Suprapubic skin (tissue), 4 donors: Measurements from ENCODE around the gene AMOTL1. TPM values are rescaled to one million over a fixed set of nuclear protein-coding genes. Genes with fewer than 3 reads are reported as not detected.
A peak's percentile ranks its signal among the peaks of the same experiment; 100 is the strongest.

Source experiments
- DNase-seq, 2 donors: peaks; one replicate each; pipeline ENCODE4 v3.0.0-alpha.2; 2019; ENCODE audit warnings: low spot score in 2 of 2
- H3K27ac ChIP-seq: fragments of 200-600 bp; sonication (generic); one replicate; pipeline ENCODE4 v1.5.1; 2019
- H3K27me3 ChIP-seq: fragments of 200-600 bp; sonication (generic); one replicate; pipeline ENCODE4 v1.5.1; 2019
- H3K36me3 ChIP-seq: fragments of 200-600 bp; sonication (generic); one replicate; pipeline ENCODE4 v1.5.1; 2019
- H3K4me1 ChIP-seq: fragments of 200-600 bp; sonication (generic); one replicate; pipeline ENCODE4 v1.5.1; 2019
- H3K4me3 ChIP-seq: fragments of 200-600 bp; sonication (generic); one replicate; pipeline ENCODE4 v1.5.1; 2019; ENCODE audit warnings: mild to moderate bottlenecking
- H3K9me3 ChIP-seq: fragments of 200-600 bp; sonication (generic); one replicate; pipeline ENCODE4 v1.5.1; 2019
- CTCF ChIP-seq, 2 donors: fragments of 200-600 bp in 1 of 2; fragments of 450-650 bp in 1 of 2; sonication (generic) in 1 of 2; IDR thresholded peaks; one replicate each; pipeline ENCODE4 v1.5.1; 2016 to 2019; ENCODE audit warnings: antibody characterized with exemption in 2 of 2, mild to moderate bottlenecking in 1 of 2, moderate library complexity in 1 of 2
- EP300 ChIP-seq: sonication (generic); formaldehyde crosslinking; IDR thresholded peaks from one replicate; pipeline ENCODE4 v1.6.1; 2017; ENCODE audit warnings: antibody characterized with exemption
- POLR2A ChIP-seq, 2 donors: fragments of 450-650 bp; IDR thresholded peaks; one replicate each; pipeline ENCODE4 v1.6.1; 2017; ENCODE audit warnings: antibody characterized with exemption in 2 of 2, mild to moderate bottlenecking in 2 of 2, moderate library complexity in 2 of 2
- POLR2AphosphoS5 ChIP-seq, 3 donors: sonication (generic); formaldehyde crosslinking; IDR thresholded peaks; one replicate each; pipeline ENCODE4 v1.6.1; 2017; ENCODE audit warnings: antibody characterized with exemption in 3 of 3
- WGBS: methylation state at CpG from one replicate; pipeline ENCODE4 v1.1.5; 2018; 5-methylcytosine and 5-hydroxymethylcytosine counted together
- total RNA-seq, 4 donors: library from RNA; depleted of rRNA; stranded (reverse); fragments of >200 nt; gene quantifications; one replicate each; pipeline ENCODE4 v1.1.0, GENCODE V29; 2016

Gene AMOTL1
- total RNA-seq, 4 donors from 2014 or later, result 69.7 to 86.9 (median 79.4) TPM

GRCh38 chr11:94770563-94771120, 2.5 kb downstream of the AMOTL1 start:
- Histone ChIP-seq H3K4me3 (no peak overlapping the region), H3K9me3 (no peaks in the 10 kb centered on the region), H3K4me1 (peaks cover 55% of the 10 kb centered on the region), H3K27me3 (no peaks in the 10 kb centered on the region), H3K36me3 (no peaks in the 10 kb centered on the region), H3K27ac (no peak overlapping the region)
- TF ChIP-seq POLR2A (IDR thresholded peaks at IDR 0.05) (no peak), POLR2AphosphoS5 (IDR thresholded peaks at IDR 0.05) (no peak), CTCF (IDR thresholded peaks at IDR 0.05) (no peak), EP300 (no peak)
- DNase-seq, result no peak
- 66% methylated on average over 4 of the region's 4 CpGs for WGBS

- Histone ChIP-seq H3K36me3 (no peaks in the 10 kb centered on the region), H3K9me3 (no peaks in the 10 kb centered on the region), H3K27me3 (no peaks in the 10 kb centered on the region), H3K4me1 (peaks cover 62% of the 10 kb centered on the region), H3K27ac (no peak overlapping the region), H3K4me3 (no peak overlapping the region)
- TF ChIP-seq CTCF (IDR thresholded peaks at IDR 0.05) (no peak), EP300 (no peak), POLR2AphosphoS5 (IDR thresholded peaks at IDR 0.05) (no peak), POLR2A (IDR thresholded peaks at IDR 0.05) (no peak)
- WGBS, result 32% methylated on average over 2 of the region's 2 CpGs
- DNase-seq, result no peak
Measured at GRCh38 chr11:94771390-94771789, 3.2 kb downstream of the AMOTL1 start.

- no peaks in the 10 kb centered on the region for H3K9me3 ChIP-seq
- no peak for DNase-seq
- H3K27ac ChIP-seq, result no peak overlapping the region
- TF ChIP-seq POLR2A (IDR thresholded peaks at IDR 0.05) (no peak), CTCF (IDR thresholded peaks at IDR 0.05) (no peak), EP300 (no peak), POLR2AphosphoS5 (IDR thresholded peaks at IDR 0.05) (no peak)
- no peaks in the 10 kb centered on the region for H3K27me3 ChIP-seq
- H3K36me3 ChIP-seq, result no peaks in the 10 kb centered on the region
- H3K4me3 ChIP-seq, result no peak overlapping the region
- 94% methylated on average over 2 of the region's 2 CpGs for WGBS
- H3K4me1 ChIP-seq, result peaks cover 64% of the 10 kb centered on the region
Measured at GRCh38 chr11:94771951-94772350, 3.8 kb downstream of the AMOTL1 start.

- TF ChIP-seq POLR2AphosphoS5 (IDR thresholded peaks at IDR 0.05) (no peak), CTCF (IDR thresholded peaks at IDR 0.05) (no peak), POLR2A (IDR thresholded peaks at IDR 0.05) (no peak), EP300 (no peak)
- 92% methylated on average over 8 of the region's 8 CpGs for WGBS
- peaks cover 55% of the 10 kb centered on the region for H3K4me1 ChIP-seq
Measured at GRCh38 chr11:94773842-94774241, 5.7 kb downstream of the AMOTL1 start.

GRCh38 chr11:94774345-94774744, 6.2 kb downstream of the AMOTL1 start:
- no peaks in the 10 kb centered on the region for H3K9me3 ChIP-seq
- DNase-seq, result no peak
- peaks cover 55% of the 10 kb centered on the region for H3K4me1 ChIP-seq
- H3K4me3 ChIP-seq, result no peak overlapping the region
- TF ChIP-seq EP300 (no peak), CTCF (IDR thresholded peaks at IDR 0.05) (no peak), POLR2A (IDR thresholded peaks at IDR 0.05) (no peak)
- peak overlapping the region; percentile 5 for H3K27ac ChIP-seq
- WGBS, result 68% methylated on average over 3 of the region's 3 CpGs
- H3K36me3 ChIP-seq, result no peaks in the 10 kb centered on the region
- no peaks in the 10 kb centered on the region for H3K27me3 ChIP-seq

More at GRCh38 chr11:94773842-94774241, 5.7 kb downstream of the AMOTL1 start:
- H3K4me3 ChIP-seq, result no peak overlapping the region
- H3K36me3 ChIP-seq, result no peaks in the 10 kb centered on the region
- H3K27ac ChIP-seq, result no peak overlapping the region
- no peaks in the 10 kb centered on the region for H3K27me3 ChIP-seq
- H3K9me3 ChIP-seq, result no peaks in the 10 kb centered on the region
- DNase-seq, result no peak
